ENCODE data around the gene STT3B. TPM values are rescaled to one million over a fixed set of nuclear protein-coding genes. Genes with fewer than 3 reads are reported as not detected.
"Not testable (repeated sequence)": the region's sequence is repeated elsewhere in the genome, so short reads cannot be mapped to it uniquely, and the experiment has no call there.

Gene STT3B
- total RNA-seq, 1 donor from 2014 or later: 147 TPM

DNA sequence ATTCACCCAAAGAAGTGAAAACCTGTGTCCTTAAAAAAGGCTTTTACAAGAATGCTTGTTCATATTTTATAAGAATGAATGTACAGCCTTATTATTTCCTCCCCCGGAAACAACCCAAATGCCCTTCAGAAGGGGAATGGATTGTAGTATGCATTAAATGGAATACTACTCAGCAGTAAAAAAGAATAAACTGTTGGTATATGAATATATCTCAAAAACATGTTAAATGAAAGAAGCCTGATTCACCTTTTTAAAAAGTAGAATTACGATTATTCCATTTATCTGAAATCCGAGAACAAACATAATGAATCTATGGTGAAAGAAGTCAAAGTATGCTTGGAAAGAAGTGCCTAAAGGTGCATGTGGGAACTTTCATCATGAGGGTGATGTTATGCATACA lies 20.5 kb downstream of the STT3B start:
- DNase-seq: no peak

- no peak for DNase-seq
Measured at GRCh38 chr3:31555204-31555603, 22.5 kb downstream of the STT3B start.

GRCh38 chr3:31559872-31560534 lies 27.3 kb downstream of the STT3B start:
- no peak for DNase-seq

- no peak for DNase-seq
Measured at GRCh38 chr3:31561891-31562290, 29.2 kb downstream of the STT3B start.

GRCh38 chr3:31562525-31562924 lies 29.8 kb downstream of the STT3B start:
- DNase-seq: no peak

- DNase-seq: no peak
Measured at GRCh38 chr3:31565288-31565687, 32.6 kb downstream of the STT3B start.

DNA sequence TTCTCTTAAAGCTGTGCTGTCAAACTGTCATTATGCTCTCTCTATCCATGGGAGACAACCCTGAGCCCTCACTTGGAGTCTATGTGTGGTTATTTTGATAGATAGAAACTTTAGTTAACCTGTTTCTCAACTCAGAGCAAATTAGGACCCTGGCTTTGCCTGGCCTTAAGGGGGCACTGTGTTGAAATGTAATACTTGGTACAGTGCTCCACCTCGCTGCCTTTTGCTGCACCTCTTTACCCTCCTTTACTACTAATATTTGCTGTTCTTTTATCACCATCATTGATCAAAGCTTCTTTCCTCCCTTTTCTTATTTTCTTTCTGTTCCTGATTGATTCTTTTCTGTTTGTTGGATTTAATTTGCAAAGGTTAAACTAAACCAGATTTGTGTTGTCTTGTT lies 34.3 kb downstream of the STT3B start:
- peak; percentile 29 for DNase-seq

DNA sequence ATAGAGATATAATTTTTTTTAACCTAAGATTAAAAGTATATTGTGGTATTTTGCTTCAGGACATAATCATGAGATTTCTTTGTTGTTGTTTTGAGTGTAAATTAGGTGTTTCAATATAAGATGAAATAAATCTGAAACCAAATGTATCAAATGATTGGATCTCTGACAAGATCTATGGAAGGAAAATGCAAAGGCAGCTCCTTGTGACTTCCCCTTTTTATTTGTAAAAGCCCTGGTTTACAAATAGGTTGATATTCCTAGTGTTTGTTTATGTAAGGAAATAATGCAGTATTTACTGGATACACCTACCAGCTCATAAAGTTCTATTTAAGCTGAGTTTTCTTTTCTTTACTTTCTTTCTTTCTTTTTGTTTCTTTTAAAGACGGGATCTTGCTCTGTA lies 35.9 kb downstream of the STT3B start:
- no peak for DNase-seq

GRCh38 chr3:31571325-31571724 lies 38.6 kb downstream of the STT3B start:
- DNase-seq: no peak

DNA sequence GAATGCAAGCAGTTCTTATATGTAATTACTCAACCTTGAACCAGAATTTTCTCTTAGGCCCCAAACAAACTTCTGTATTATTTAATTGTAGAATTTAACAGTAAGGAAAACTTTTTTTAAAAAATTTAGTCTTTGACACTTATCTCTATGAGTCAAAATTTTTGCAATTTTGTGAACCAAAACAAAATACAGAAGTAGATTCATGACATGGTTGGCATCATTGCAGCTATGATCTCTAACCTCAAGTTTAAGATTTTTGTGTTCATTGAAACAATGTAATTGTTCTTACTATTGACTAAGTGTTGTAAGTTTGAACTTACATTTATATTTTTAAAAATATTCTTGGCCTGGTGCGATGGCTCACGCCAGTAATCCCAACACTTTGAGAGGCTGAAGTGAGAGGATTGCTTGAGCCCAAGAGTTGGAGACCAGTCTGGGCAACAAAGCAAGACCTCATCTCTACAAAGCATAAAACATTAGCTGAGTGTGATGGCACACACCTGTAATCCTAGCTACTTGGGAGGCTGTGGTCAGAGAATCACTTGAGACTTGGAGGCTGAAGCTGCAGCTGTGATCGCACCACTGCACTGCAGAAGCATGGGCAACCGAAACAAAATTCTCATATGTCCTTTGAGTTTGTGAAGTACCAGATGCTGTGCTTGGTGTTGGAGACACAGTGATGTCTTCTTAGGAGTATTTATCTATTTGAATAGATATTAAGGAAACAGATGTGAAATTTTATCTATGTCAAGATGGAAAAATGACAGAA lies 39.7 kb downstream of the STT3B start:
- DNase-seq: no peak

DNA sequence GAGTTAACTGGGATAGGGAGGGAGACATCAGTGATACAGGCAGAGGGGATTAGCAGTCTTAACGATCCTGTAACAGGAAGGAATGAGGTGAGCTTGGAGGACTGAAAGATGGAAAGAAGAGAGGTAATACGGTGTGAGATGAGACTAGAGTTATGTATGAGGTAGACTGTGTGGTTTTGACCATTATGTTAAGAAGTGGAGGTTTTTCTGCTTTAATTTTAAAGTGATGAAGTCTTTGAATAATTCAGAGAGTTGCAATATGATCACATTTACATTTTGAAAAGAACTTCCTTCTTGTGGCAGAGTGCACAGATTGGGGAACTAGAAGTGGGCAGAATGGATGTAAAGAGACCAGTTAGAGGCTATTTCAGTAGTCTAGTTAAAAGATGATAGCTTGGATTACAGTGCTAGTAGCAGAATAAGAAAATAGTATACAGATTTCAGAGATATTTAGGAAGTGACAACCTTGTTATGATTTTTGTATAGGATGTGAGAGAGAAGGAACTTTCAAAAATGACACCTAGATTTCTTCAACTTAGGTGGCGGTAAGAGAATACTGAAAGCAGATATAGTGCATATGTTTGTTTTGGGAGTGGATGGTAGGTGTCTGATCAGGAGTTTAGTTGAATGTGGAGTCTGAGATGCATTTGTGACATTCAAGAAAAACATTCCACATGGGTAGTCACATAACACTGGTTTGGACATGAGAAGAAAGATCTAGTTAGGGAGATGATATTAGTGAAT lies 40.5 kb downstream of the STT3B start:
- no peak for DNase-seq

DNA sequence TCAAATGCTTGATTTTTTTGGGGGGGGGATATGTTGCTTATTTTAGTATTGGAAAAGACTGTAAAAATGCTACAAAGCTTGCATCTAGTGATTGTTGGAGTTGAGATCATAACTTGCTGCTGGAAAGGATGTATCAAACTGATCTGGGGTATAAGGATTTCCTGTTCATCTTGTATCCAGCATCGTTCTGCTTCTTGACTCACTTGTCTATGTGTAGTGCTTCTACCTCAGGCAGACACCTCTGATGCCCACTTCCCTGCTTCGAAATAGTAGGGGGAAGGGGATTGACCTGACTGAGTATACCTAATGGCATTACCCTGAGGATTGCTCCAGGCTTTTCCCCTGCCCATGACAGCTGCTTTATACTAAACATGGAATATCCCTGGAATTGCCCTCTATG lies 42.7 kb downstream of the STT3B start:
- DNase-seq: peak; percentile 8

DNA sequence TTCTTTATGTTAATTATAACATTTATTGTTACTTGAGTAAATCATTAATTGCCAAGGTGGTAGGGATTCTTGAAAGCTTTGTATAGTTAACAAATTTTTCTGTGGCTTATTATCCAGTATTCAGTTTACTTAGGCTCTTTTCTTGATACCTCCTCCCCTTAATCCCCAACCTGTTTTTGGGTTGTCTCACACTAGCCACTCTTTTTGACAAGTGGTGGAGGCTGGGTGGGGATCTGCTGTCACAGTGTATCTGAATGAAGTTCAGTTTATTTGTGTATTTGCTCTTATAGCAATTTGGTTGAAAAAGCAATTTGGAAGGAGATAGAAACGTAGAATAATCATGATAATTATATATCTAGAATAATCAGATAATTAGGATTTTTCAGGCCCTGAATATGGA lies 43.8 kb downstream of the STT3B start:
- DNase-seq: no peak

DNA sequence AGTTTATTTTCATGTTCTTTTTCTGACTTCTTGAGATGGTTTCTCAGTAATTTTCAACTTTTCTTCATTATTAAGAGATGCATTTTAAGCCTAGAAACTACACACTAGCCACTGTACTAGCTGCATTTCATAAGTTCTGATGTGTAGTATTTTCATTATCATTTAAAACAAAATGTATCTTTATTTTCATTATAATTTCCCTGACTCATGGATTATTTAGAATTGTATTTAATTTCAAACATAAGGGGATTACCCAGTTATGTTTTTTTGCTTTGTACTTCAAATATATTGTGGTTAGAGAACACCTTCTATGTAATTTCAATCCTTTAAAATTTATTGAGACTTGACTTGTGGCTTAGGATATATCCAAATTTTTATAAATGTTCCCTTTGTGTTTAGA lies 44.5 kb downstream of the STT3B start:
- DNase-seq: no peak

- DNase-seq: no peak
Measured at GRCh38 chr3:31579828-31580227, 47.1 kb downstream of the STT3B start.

DNA sequence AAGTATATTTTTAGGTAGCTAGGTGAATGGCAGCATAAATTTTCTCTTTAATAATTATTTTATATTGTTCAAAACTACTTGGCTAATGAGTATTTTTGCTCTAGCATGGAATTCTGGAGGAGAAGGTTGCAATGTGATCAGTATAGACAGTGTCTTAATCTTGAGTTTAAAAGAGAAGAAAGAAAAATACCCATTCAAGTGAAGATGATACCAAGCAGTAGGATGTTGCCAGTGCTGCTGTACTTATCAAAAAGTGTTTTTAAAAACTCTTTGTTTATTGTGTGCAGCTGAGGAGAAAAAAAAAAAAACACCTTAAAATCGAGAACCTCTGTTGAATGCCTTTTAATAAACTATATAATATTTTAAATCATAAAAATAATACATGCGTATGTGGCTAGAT lies 47.9 kb downstream of the STT3B start:
- no peak for DNase-seq

GRCh38 chr3:31581660-31582059 lies 48.9 kb downstream of the STT3B start:
- no peak for DNase-seq

GRCh38 chr3:31589228-31589627 lies 56.5 kb downstream of the STT3B start:
- DNase-seq: no peak

GRCh38 chr3:31590650-31591049 lies 57.9 kb downstream of the STT3B start:
- DNase-seq: no peak

GRCh38 chr3:31592764-31593163 lies 60.0 kb downstream of the STT3B start:
- DNase-seq: no peak

- DNase-seq: no peak
Measured at GRCh38 chr3:31596176-31596575, 63.5 kb downstream of the STT3B start.

GRCh38 chr3:31600431-31600830 lies 67.7 kb downstream of the STT3B start:
- DNase-seq: no peak

DNA sequence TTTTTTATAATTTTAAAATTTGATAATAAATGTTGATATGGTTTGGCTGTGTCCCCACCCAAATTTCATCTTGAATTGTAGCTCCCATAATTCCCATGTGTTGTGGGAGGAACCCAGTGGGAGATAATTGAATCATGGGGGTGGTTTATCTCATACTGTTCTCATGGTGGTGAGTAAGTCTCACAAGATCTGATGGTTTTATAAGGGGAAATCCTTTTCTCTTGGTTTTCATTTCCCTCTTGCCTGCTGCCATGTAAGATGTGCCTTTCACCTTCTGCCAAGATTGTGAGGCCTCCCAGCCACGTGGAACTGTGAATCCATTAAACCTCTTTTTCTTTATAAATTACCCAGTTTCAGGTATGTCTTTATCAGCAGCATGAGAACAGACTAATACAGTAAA lies 72.6 kb downstream of the STT3B start:
- DNase-seq: not testable (repeated sequence)

GRCh38 chr3:31606453-31606852 lies 73.7 kb downstream of the STT3B start:
- no peak for DNase-seq

Measured in dermis blood vessel endothelial cell (primary cell).